ENCODE data around the gene KRTAP20-3. TPM values are rescaled to one million over a fixed set of nuclear protein-coding genes. Genes with fewer than 3 reads are reported as not detected.

Gene KRTAP20-3
- polyA plus RNA-seq (2013, experiment 1 of 2; ENCODE audit: insufficient read length), result not detected
- polyA plus RNA-seq (2013, experiment 2 of 2; ENCODE audit: insufficient read length), result not detected

- DNase-seq, result no peak
These were observed at the start of gene KRTAP20-3 for GRCh38 chr21:30642564-30642963. Gene KRTAP20-3, plus strand, starts transcription at chr21:30642864.

GRCh38 chr21:30598802-30599201 lies 43.9 kb upstream of the KRTAP20-3 start, which contains the start of gene KRTAP6-2:
Gene KRTAP6-2, minus strand, starts transcription at chr21:30598902. Its CDS starts 28 bp downstream, at chr21:30598874.
- no peak for DNase-seq

GRCh38 chr21:30600787-30601186 lies 41.9 kb upstream of the KRTAP20-3 start, which contains the start of gene KRTAP22-1:
Gene KRTAP22-1, plus strand, starts transcription at chr21:30601087.
- no peak for DNase-seq

- no peak for DNase-seq
These were observed 36.7 kb upstream of the KRTAP20-3 start for GRCh38 chr21:30605968-30606367.

- DNase-seq, result no peak
These were observed 30.5 kb upstream of the KRTAP20-3 start for GRCh38 chr21:30612132-30612531.

GRCh38 chr21:30613836-30614235 lies 28.8 kb upstream of the KRTAP20-3 start, which contains the start of gene KRTAP6-1:
Gene KRTAP6-1, minus strand, starts transcription at chr21:30613930. Its CDS starts 26 bp downstream, at chr21:30613904.
- no peak for DNase-seq

GRCh38 chr21:30615199-30615598 lies 27.5 kb upstream of the KRTAP20-3 start:
- no peak for DNase-seq

- no peak for DNase-seq
These were observed 26.5 kb upstream of the KRTAP20-3 start, which contains the start of gene KRTAP20-1 for GRCh38 chr21:30616125-30616524. Gene KRTAP20-1, plus strand, starts transcription at chr21:30616425. Its CDS starts 30 bp downstream, at chr21:30616455.

- no peak for DNase-seq
These were observed 22.6 kb upstream of the KRTAP20-3 start for GRCh38 chr21:30620080-30620479.

- no peak for DNase-seq
These were observed 22.1 kb upstream of the KRTAP20-3 start, which contains the start of gene KRTAP20-4 for GRCh38 chr21:30620522-30620921. Gene KRTAP20-4, plus strand, starts transcription at chr21:30620627.

GRCh38 chr21:30623362-30623761 lies 19.3 kb upstream of the KRTAP20-3 start:
- no peak for DNase-seq

- no peak for DNase-seq
These were observed 17.1 kb upstream of the KRTAP20-3 start for GRCh38 chr21:30625449-30626165.

- DNase-seq, result no peak
These were observed 14.6 kb upstream of the KRTAP20-3 start for GRCh38 chr21:30628109-30628508.

- no peak for DNase-seq
These were observed 13.5 kb upstream of the KRTAP20-3 start for GRCh38 chr21:30629200-30629599.

GRCh38 chr21:30634906-30635305 lies 7.8 kb upstream of the KRTAP20-3 start, which contains the start of gene KRTAP20-2:
Gene KRTAP20-2, plus strand, starts transcription at chr21:30635206. Its CDS starts 58 bp downstream, at chr21:30635264.
- DNase-seq, result no peak

- no peak for DNase-seq
These were observed 4.0 kb upstream of the KRTAP20-3 start for GRCh38 chr21:30638686-30639085.

GRCh38 chr21:30646904-30647414 lies 4.3 kb downstream of the KRTAP20-3 start:
- no peak for DNase-seq

GRCh38 chr21:30652891-30653290 lies 10.2 kb downstream of the KRTAP20-3 start:
- peak; percentile 6 for DNase-seq

GRCh38 chr21:30668776-30669175 lies 26.1 kb downstream of the KRTAP20-3 start:
- no peak for DNase-seq

- DNase-seq, result no peak
These were observed 30.5 kb downstream of the KRTAP20-3 start for GRCh38 chr21:30672985-30673650.

- DNase-seq, result peak; percentile 1
These were observed 31.6 kb downstream of the KRTAP20-3 start for GRCh38 chr21:30674312-30674711.

- DNase-seq, result peak; percentile 16
These were observed 34.1 kb downstream of the KRTAP20-3 start for GRCh38 chr21:30676737-30677136.

- no peak for DNase-seq
These were observed 37.9 kb downstream of the KRTAP20-3 start for GRCh38 chr21:30680586-30680985.

All from fibroblast of skin of abdomen (primary cell).